Vagina (tissue), 2 donors: Measurements from ENCODE around the gene CORO2B. TPM values are rescaled to one million over a fixed set of nuclear protein-coding genes. Genes with fewer than 3 reads are reported as not detected.

Experiments
- DNase-seq, 2 donors: peaks; one replicate each; pipeline ENCODE4 v3.0.0-alpha.2; 2017; ENCODE audit errors: extremely low spot score in 2 of 2
- H3K27ac ChIP-seq: fragments of 200-600 bp; sonication (generic); one replicate; pipeline ENCODE4 v1.5.1; 2019
- H3K27me3 ChIP-seq: fragments of 200-600 bp; sonication (generic); one replicate; pipeline ENCODE4 v1.5.1; 2019
- H3K36me3 ChIP-seq, 2 donors: fragments of 200-600 bp; sonication (generic); one replicate each; pipeline ENCODE4 v1.5.1; 2017 to 2019
- H3K4me1 ChIP-seq: fragments of 200-600 bp; sonication (generic); one replicate; pipeline ENCODE4 v1.5.1; 2019
- H3K4me3 ChIP-seq, 2 donors: fragments of 200-600 bp; sonication (generic); 1 replicate in 1 of 2; 2 replicates in 1 of 2; pipeline ENCODE4 v1.5.1; 2016 to 2019
- H3K9me3 ChIP-seq: fragments of 200-600 bp; sonication (generic); one replicate; pipeline ENCODE4 v1.5.1; 2019
- CTCF ChIP-seq, 3 experiments: fragments of 450-650 bp in 2 of 3; fragments of 200-600 bp in 1 of 3; sonication (generic) in 1 of 3; IDR thresholded peaks; one replicate each; pipeline ENCODE4 v1.5.1; 2017 to 2019; ENCODE audit warnings: antibody characterized with exemption in 3 of 3, mild to moderate bottlenecking in 2 of 3, moderate library complexity in 2 of 3
- POLR2A ChIP-seq, 2 donors: fragments of 450-650 bp; IDR thresholded peaks; one replicate each; pipeline ENCODE4 v1.6.1; 2017; ENCODE audit warnings: antibody characterized with exemption in 2 of 2, mild to moderate bottlenecking in 2 of 2, moderate library complexity in 2 of 2
- POLR2AphosphoS5 ChIP-seq, 2 donors: sonication (generic); formaldehyde crosslinking; IDR thresholded peaks; one replicate each; pipeline ENCODE4 v1.9.0; 2017; ENCODE audit warnings: antibody characterized with exemption in 2 of 2, mild to moderate bottlenecking in 2 of 2, low read depth in 1 of 2; ENCODE audit not compliant: insufficient read depth in 1 of 2
- intact Hi-C: fragments of 100-400 bp; cut with DNase I; formaldehyde crosslinking; loops from one replicate; pipeline ENCODE4 v1.15.1; 2023
- total RNA-seq: library from RNA; depleted of rRNA; stranded (reverse); fragments of >200 nt; gene quantifications from one replicate; pipeline ENCODE4 v1.2.3, GENCODE V29; 2016

Gene CORO2B
- total RNA-seq, 1 donor from 2014 or later = 4.7 TPM

- Histone ChIP-seq H3K36me3 (no peaks in the 10 kb centered on the region), H3K9me3 (no peaks in the 10 kb centered on the region), H3K27ac (no peak overlapping the region), H3K27me3 (no peaks in the 10 kb centered on the region), H3K4me1 (no peaks in the 10 kb centered on the region), H3K4me3 (no peak overlapping the region)
- TF ChIP-seq CTCF (IDR thresholded peaks at IDR 0.05) (no peak), POLR2AphosphoS5 (IDR thresholded peaks at IDR 0.05; ENCODE audit: insufficient read depth in 1 of 2, low read depth in 1 of 2) (no peak), POLR2A (IDR thresholded peaks at IDR 0.05) (no peak)
- intact Hi-C loops = no loop called here
- DNase-seq = no peak
These were observed 12.3 kb upstream of the CORO2B start for GRCh38 chr15:68566377-68566954.

- H3K27me3 ChIP-seq = no peaks in the 10 kb centered on the region
- H3K4me1 ChIP-seq = no peaks in the 10 kb centered on the region
- H3K36me3 ChIP-seq = no peaks in the 10 kb centered on the region
- no peak overlapping the region for H3K27ac ChIP-seq
- TF ChIP-seq CTCF (IDR thresholded peaks at IDR 0.05) = no peak
- TF ChIP-seq POLR2A (IDR thresholded peaks at IDR 0.05) = no peak
- no peak for TF ChIP-seq POLR2AphosphoS5 (IDR thresholded peaks at IDR 0.05; ENCODE audit: insufficient read depth in 1 of 2, low read depth in 1 of 2)
- H3K9me3 ChIP-seq = no peaks in the 10 kb centered on the region
- no peak for DNase-seq
- H3K4me3 ChIP-seq = no peak overlapping the region
- intact Hi-C loops = no loop called here
These were observed 11.4 kb upstream of the CORO2B start for GRCh38 chr15:68567345-68567744.

- H3K27ac ChIP-seq = no peak overlapping the region
- TF ChIP-seq CTCF (IDR thresholded peaks at IDR 0.05) = no peak
- no peak for TF ChIP-seq POLR2A (IDR thresholded peaks at IDR 0.05)
- TF ChIP-seq POLR2AphosphoS5 (IDR thresholded peaks at IDR 0.05; ENCODE audit: insufficient read depth in 1 of 2, low read depth in 1 of 2) = no peak
- H3K27me3 ChIP-seq = no peaks in the 10 kb centered on the region
- no peak overlapping the region for H3K4me3 ChIP-seq
- intact Hi-C loops = no loop called here
- H3K4me1 ChIP-seq = no peaks in the 10 kb centered on the region
- no peaks in the 10 kb centered on the region for H3K36me3 ChIP-seq
- no peaks in the 10 kb centered on the region for H3K9me3 ChIP-seq
- DNase-seq = no peak
These were observed 7.8 kb upstream of the CORO2B start for GRCh38 chr15:68570974-68571373.

DNA sequence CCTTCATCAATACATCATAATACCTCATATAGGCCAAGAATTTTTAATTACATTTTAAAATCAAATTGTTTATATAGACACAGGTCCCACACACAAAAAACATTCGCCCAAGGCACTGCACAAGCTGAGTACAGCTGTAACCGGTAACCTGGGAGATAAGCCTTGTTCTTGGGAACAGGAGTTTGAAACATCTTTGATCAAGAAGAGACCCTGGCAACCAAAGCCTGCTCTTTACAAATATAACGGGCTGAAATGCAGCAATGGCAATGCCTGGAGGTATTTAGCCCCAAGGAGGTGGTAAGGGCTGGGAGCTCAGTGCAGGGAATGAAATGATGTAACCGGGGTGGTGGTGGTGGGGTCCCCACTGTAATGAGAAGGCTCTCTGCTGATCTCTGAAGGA lies 7.2 kb upstream of the CORO2B start:
- H3K27me3 ChIP-seq = no peaks in the 10 kb centered on the region
- no peaks in the 10 kb centered on the region for H3K4me1 ChIP-seq
- TF ChIP-seq POLR2AphosphoS5 (IDR thresholded peaks at IDR 0.05; ENCODE audit: insufficient read depth in 1 of 2, low read depth in 1 of 2) = no peak
- TF ChIP-seq POLR2A (IDR thresholded peaks at IDR 0.05) = no peak
- no peak for TF ChIP-seq CTCF (IDR thresholded peaks at IDR 0.05)
- H3K36me3 ChIP-seq = no peaks in the 10 kb centered on the region
- intact Hi-C loops = no loop called here
- no peak overlapping the region for H3K27ac ChIP-seq
- no peak for DNase-seq
- no peak overlapping the region for H3K4me3 ChIP-seq
- H3K9me3 ChIP-seq = no peaks in the 10 kb centered on the region

- intact Hi-C loops = no loop called here
- no peaks in the 10 kb centered on the region for H3K27me3 ChIP-seq
- no peak for DNase-seq
- TF ChIP-seq POLR2A (IDR thresholded peaks at IDR 0.05) = no peak
- TF ChIP-seq CTCF (IDR thresholded peaks at IDR 0.05) = no peak
- TF ChIP-seq POLR2AphosphoS5 (IDR thresholded peaks at IDR 0.05; ENCODE audit: insufficient read depth in 1 of 2, low read depth in 1 of 2) = no peak
- peaks cover 3% of the 10 kb centered on the region for H3K4me1 ChIP-seq
- no peaks in the 10 kb centered on the region for H3K9me3 ChIP-seq
- H3K27ac ChIP-seq = no peak overlapping the region
- H3K36me3 ChIP-seq = no peaks in the 10 kb centered on the region
- H3K4me3 ChIP-seq = no peak overlapping the region
These were observed 6.5 kb upstream of the CORO2B start for GRCh38 chr15:68572309-68572708.
